ENCODE results near the gene CATSPERE.
"Not testable (repeated sequence)": the region's sequence is repeated elsewhere in the genome, so short reads cannot be mapped to it uniquely, and the experiment has no call there.

The CATSPERE gene

GRCh38 chr1:244556263-244556662 is 95.2 kb downstream of the CATSPERE start:
- DNase-seq: no peak

- DNase-seq: no peak
These were observed 96.5 kb downstream of the CATSPERE start for GRCh38 chr1:244557565-244557964.

DNA sequence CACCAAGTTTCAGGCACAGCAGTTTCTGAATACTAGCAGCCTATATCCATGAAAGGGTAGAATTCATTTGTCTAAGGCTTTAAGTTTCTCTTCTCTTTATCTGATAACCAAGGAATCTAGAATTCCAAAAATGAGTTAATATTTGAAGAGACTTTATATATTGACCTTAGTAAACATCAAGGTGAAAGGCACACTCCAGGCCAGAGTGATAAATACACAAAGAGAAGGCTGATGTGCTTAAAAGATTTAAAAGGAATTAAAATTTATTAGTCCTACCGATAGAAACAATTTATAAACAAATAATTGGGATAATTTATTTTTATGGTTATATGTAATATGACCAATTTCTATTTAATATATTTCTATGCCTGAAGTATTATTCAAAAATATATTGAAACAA is 98.5 kb downstream of the CATSPERE start:
- DNase-seq: no peak

- DNase-seq: not testable (repeated sequence)
These were observed 101.8 kb downstream of the CATSPERE start for GRCh38 chr1:244562877-244563276.

DNA sequence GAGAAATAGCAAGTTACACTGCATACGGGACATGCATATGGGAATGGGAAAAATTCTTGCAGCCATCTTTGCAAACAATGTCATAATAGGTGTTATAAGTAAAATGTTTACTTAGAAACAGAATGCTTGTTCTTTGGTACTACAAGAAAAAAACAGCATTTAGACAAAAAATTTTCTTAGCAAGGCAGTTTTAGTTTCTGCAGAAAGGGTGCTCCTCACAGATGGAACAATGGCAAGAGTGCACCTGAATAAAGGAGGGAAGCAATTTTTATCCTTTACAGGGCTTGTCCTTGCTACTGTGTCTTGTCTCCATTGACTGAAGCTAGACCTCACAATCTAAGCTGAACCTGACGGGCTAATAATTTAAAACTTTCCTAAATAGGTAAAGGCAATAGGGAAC is 112.7 kb downstream of the CATSPERE start:
- no peak for DNase-seq

- no peak for DNase-seq
These were observed 115.3 kb downstream of the CATSPERE start for GRCh38 chr1:244576259-244576892.

GRCh38 chr1:244578205-244578604 is 117.1 kb downstream of the CATSPERE start:
- not testable (repeated sequence) for DNase-seq

DNA sequence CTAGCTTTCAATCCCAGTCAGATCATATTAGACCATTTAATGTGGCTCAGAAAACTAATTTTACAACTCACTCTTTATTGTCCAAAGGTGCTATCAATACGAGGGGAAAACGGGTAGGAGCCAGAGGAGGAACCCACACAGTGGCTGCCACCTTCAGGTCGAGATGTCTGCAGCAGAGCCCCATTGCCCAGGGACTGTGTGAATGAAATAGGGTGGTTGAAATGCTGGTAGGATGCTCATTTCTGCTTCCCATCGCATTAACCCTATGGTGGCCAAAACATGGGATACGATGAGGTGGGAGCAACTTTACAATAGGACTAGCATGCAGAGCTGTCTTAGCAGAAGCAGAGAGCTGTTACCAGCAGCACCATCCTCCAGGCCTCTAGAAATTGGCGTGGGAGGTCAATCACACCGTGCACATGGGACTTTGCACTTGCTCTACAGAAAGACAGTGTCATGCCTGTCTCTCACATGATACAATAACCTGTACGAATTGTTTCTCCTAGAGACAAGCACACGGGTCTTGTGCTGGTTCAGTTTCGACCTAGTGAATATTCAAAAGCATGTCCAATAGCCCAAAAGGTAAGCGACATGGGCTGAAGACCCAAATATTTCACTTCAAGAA is 122.4 kb downstream of the CATSPERE start:
- DNase-seq: no peak

GRCh38 chr1:244585867-244586266 is 124.8 kb downstream of the CATSPERE start:
- no peak for DNase-seq

DNA sequence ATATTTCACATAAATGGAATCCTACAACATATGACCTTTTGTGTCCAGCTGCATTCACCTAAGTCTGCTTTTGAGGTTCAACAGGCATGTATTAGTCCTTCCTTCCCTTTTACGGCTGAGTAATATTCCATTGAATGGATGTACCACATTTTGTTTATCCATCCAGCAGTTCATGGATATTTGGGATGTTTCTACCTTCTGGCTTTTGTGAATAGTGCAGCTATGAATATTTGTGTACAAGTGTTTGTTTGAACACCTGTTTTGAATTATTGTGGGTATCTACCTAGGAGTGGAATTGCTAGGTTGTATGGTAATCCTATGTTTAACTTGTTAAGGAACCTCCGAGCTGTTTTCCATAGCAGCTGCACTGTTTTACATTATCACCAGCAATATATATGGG is 129.6 kb downstream of the CATSPERE start:
- no peak for DNase-seq

DNA sequence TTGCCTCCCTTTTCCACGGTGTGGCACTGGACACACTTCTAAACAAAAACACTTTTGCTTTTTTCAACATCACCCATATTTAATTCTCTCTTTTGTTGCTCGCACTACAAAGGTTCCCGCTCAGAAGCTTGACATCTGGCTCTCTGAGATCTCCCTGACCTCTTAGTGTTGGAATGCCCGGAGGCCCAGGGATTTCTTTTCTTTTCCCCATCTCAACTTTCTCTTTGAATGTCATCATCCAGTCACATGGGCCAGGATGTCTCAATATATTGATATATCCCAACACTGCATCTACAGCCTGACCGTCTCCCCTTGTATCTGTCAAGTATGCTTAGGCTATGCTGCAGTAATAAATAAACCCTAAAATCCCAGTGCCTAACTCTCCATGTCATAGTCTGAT is 137.5 kb downstream of the CATSPERE start:
- no peak for DNase-seq

DNA sequence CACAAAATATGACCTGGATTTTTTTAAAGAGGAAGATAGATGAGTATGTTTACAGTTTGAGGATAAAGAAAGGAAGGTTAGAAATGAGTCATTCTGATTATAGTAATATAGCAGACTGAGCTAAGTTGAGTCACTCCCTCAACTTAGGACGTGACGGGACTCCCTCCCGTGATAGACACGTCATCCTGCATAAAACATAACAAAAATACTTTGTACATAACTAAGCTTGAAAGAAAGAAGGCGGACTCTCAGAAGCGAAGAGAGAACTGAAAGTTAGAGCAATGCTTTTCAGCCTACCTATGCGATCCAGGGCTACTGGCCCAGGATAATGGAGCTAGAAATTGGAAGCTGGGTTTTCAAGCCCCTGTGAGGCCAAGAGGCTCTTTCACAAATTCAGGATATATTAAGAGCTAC is 138.9 kb downstream of the CATSPERE start:
- no peak for DNase-seq

DNA sequence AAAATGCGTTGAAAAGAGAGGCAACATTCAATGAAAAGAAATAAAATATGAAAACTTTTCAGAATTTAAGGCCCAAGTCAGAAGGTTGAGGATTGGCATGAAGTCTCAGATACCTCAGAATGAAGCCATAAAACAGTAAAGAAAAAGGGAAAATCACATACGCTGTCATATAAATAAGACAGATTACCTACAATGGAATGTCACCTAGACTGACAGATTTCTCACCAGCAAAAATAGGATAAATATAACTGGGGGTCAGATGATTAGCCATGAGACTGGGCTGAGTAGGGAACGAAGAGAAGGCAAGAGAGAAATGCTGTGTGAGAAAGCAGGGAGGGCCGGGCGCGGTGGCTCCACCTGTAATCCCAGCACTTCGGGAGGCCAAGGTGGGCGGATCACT is 140.3 kb downstream of the CATSPERE start:
- no peak for DNase-seq

DNA sequence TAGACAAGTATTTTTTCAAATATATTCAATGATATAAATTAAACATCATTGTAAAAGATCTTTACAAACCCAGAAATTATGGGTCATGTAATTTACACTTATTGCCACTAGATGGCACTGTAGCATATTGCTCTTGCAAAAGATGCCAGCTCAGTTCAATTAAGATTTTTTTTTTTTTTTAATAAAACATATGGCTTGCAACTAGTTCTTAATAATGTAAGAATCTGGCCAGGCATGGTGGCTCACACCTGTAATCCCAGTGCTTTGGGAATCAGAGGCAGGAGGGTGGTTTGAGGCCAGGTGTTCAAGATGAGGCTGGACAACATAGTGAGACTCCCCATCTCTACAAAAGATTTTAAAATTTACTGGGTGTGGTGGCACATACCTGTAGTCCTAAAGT is 142.4 kb downstream of the CATSPERE start:
- peak; percentile 24 for DNase-seq

- DNase-seq: no peak
These were observed 144.8 kb downstream of the CATSPERE start for GRCh38 chr1:244605835-244606370.

- DNase-seq: no peak
These were observed 153.2 kb downstream of the CATSPERE start for GRCh38 chr1:244614113-244614836.

DNA sequence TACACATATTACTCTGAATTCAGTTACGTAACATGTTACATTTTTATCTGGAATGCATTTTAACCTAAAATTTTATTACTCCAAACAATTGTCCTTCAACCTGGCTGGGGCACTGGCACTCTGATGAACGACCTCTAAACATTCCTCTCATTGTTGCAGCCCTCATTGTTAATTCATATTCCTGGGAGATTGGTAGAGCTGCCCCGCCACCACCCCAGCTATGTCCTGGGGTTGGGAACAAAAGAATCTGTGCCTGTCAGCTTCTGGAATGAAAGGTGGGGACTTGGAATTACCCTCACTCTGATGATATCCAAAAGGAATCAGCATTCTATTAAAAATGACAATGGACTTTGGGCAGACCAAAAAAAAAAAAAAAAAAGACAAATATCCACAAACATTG is 153.8 kb downstream of the CATSPERE start:
- DNase-seq: no peak

DNA sequence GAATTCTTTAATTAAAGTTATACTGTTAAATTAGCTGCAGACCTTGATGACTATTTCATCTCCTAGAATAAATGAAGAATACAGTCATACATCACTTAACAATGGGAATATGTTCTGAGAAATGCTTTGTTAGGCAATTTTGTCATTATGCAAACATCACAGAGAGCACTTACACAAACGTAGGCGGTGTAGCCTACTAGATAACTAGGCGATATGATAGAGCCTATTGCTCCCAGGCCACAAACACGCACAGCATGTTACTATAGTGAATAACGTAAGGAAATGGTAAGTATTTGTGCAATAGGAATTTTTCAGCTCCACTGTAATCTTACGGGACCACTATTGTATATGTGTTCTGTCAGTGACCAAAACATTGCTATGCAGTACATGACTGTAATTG is 154.2 kb downstream of the CATSPERE start:
- DNase-seq: no peak

DNA sequence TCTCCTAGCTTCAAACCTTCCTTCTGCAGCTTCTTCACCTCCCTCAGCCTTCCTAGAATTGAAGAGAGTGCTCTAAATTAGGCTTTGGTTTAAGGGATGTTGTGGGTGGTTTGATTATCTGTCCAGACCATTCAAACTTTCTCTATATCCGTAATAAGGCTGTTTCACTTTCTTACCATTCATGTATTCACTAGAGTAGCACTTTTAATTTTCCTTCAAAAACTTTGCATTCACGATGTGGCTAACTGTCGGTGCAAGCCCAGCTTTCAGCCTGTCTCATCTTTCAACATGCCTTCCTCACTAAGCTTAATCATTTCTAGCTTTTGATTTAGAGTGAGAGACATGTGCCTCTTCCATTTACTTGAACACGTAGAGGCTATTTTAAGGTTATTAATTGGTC is 165.6 kb downstream of the CATSPERE start:
- DNase-seq: no peak

DNA sequence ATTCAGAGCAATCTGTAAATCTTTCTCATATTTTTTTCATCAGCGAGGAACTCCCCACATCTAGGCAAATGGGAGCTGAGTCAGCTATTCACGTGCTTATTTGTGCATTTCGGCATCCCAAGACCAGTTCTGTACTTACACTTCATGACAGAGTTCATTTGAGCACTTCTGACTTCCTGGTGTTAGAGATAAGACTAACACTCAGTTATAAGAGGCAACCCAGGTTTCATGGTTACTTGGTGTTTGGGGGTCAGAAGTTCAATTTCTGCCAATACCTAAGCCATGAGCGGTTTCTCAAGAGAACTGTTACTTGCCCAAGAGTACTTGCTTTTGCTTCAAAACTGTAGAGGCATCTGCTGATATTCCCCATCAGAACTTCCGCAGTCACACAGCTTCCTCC is 167.7 kb downstream of the CATSPERE start:
- DNase-seq: no peak

- no peak for DNase-seq
These were observed 172.1 kb downstream of the CATSPERE start for GRCh38 chr1:244633140-244633539.

DNA sequence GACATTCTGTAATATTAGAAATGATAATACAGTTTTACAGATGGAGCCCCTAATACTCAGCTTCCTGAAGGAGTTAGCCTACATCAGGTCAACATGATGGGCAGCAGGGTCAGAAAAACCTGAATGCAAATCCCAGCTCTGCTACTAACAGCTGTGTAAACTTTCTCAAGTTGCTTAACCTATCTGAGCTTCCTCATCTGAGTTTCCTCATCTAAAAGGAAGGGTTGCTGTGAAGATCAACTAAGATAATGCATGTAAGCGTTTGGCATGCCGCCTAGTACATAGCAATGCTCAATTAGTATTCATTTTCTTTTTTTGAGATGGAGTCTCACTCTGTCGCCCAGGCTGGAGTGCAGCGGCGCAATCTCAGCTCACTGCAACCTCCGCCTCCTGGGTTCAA is 173.5 kb downstream of the CATSPERE start:
- no peak for DNase-seq

DNA sequence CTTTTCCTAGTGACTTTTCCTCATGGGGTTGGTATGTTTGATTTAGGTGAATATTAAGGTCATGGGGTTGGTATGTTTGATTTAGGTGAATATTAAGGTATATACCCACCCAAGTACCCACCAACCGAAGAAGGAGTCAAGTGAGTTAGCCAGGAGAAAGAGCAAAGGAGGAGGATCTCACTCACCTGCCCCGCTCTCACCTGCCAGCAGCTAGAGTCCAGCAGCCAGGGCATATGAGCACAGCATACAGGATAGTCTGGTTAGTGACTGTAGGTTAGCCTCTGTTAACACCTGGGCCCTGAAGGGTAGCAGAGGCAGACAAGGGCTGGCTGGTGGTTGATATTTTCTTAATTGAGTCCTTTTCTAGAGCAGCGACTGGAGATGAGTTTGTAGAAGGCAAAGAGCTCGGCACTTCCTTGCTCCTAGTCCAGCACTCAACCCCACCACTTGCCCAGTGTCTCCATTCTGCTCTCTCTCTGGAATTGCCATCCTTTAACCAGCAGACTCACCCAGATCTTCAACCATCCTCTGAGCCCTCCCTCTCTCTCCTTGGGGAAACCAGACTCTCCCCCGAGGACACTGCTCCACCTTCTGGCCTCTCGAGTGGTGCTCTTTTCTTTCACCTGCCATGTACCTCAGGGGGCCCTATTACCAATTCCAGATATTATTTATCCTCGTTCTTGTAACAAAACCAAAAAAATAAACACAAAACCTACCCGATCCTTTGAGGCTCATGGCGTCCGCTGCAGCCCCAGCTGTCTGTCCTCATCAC is 175.6 kb downstream of the CATSPERE start:
- DNase-seq: no peak
